Activated naive CD4-positive, alpha-beta T cell (primary cell): ENCODE data around the gene PRG3.
"Not testable (repeated sequence)": the region's sequence is repeated elsewhere in the genome, so short reads cannot be mapped to it uniquely, and the experiment has no call there.

Experiments used
- DNase-seq, 4 experiments: peaks; one replicate each; lab custom pipeline; 2025; lab: John Stamatoyannopoulos, UW

The PRG3 gene

GRCh38 chr11:57338142-57338541, 42.8 kb downstream of the PRG3 start, which contains the start of gene P2RX3:
Gene P2RX3, plus strand, starts transcription at chr11:57338352. Its CDS starts 199 bp downstream, at chr11:57338551.
- DNase-seq, result no peak

GRCh38 chr11:57336856-57337255, 44.1 kb downstream of the PRG3 start:
- not testable (repeated sequence) for DNase-seq

- DNase-seq, result no peak
Observed at GRCh38 chr11:57336111-57336666, 44.8 kb downstream of the PRG3 start.

- peak; percentile 58 to 82 (median 69) for DNase-seq
Observed at GRCh38 chr11:57335343-57336110, 45.4 kb downstream of the PRG3 start, which contains the start of gene SSRP1. Gene SSRP1, minus strand, starts transcription at chr11:57335892. Its CDS starts 771 bp downstream, at chr11:57335121.

DNA sequence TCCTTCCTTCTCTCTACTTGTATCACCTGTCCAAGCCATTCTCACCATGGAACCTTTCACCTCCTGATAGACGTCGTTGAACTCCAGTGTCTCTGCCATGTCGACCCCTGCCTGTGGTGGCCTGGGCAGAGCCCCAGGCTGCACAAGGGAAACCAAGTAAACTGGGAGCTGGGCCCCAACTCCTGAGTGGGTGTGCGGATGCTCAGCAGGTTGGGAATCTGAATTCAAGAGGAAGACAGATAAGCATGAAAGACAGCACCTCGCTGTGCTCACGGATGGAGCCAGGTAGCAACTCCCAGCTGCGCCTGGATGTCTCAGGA, 46.0 kb downstream of the PRG3 start:
- DNase-seq, result no peak

- DNase-seq, result no peak
Observed at GRCh38 chr11:57332694-57333440, 48.1 kb downstream of the PRG3 start.

- DNase-seq, result no peak
Observed at GRCh38 chr11:57331720-57332119, 49.2 kb downstream of the PRG3 start.

DNA sequence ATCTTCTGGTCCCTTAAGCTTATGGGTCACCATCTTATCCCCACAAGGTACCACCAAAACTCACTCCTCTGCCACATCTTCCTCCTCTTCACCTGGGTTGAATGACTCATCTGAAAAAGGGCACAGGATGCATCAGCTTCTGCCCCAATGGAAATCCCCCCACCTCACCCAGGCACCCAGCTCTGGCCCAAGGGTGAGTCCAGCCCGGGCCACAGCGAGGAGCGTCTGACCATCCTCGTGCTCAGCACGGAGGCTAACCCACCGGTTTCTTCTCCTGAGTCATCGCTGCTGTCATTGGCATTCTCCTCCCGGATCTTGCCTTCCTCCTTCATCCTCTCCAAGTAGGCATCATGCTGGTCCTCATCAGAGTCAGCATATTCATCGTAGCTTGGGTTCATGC, 50.9 kb downstream of the PRG3 start:
- DNase-seq, result no peak

GRCh38 chr11:57327721-57328120, 53.2 kb downstream of the PRG3 start:
- DNase-seq, result no peak
